ENCODE results near the gene ARID4B. TPM values are rescaled to one million over a fixed set of nuclear protein-coding genes. Genes with fewer than 3 reads are reported as not detected.

ARID4B gene
- total and polyA plus RNA-seq, 2 donors (not counting 3 experiments of a cell fraction or from before 2014, with no cell fraction given): 6.7 to 40.7 TPM

GRCh38 chr1:235138821-235139220, 189.2 kb downstream of the ARID4B start:
- no peaks in the 10 kb centered on the region for H3K27me3 ChIP-seq (ENCODE audit: control insufficient read depth in 2 of 2, insufficient read depth in 2 of 2, low read length in 2 of 2)
- TF ChIP-seq FOS (IDR thresholded peaks at IDR 0.05; ENCODE audit: borderline replicate concordance, insufficient read depth, low read length) (no peak), EZH2 (IDR thresholded peaks at IDR 0.05; ENCODE audit: borderline replicate concordance, low read depth, low read length, severe bottlenecking) (no peak), MAX (IDR thresholded peaks at IDR 0.05; ENCODE audit: insufficient read depth, insufficient read length) (no peak), POLR2AphosphoS5 (IDR thresholded peaks at IDR 0.05; ENCODE audit: insufficient read depth, low read depth, low read length) (no peak), GATA2 (IDR thresholded peaks at IDR 0.05; ENCODE audit: insufficient read depth, insufficient read length, low read depth, low read length) (no peak), MYC (IDR thresholded peaks at IDR 0.05; ENCODE audit: low read depth, low read length) (no peak), JUN (IDR thresholded peaks at IDR 0.05; ENCODE audit: borderline replicate concordance, insufficient read depth, insufficient read length, low read depth) (no peak), POLR2A (IDR thresholded peaks at IDR 0.05; ENCODE audit: low read depth, low read length) (no peak), CTCF (IDR thresholded peaks at IDR 0.05; ENCODE audit: extremely low read depth in 1 of 2, insufficient read depth in 1 of 2, low read depth in 1 of 2, low read length in 2 of 2) (no peak)
- no peak overlapping the region for H3K4me2 ChIP-seq (ENCODE audit: insufficient read depth, low read length)
- ChIA-PET POLR2A (no interaction called here), CTCF (interaction anchor here (1.0 to 1.3 kb wide), 2 partner anchors 17 kb away, joined by 3 read pairs; no protein-coding TSS in a partner anchor)
- no peaks in the 10 kb centered on the region for H4K20me1 ChIP-seq (replicated peaks; ENCODE audit: control insufficient read depth, extremely low read depth, insufficient read depth, low read length)
- no peaks in the 10 kb centered on the region for H3K9me1 ChIP-seq (replicated peaks; ENCODE audit: control insufficient read depth, extremely low read depth, insufficient read depth, low read length)
- H3K27ac ChIP-seq (ENCODE audit: insufficient read depth, low read depth, low read length): no peak overlapping the region
- no peaks in the 10 kb centered on the region for H3K9me3 ChIP-seq (replicated peaks; ENCODE audit: control insufficient read depth, insufficient read depth, low read length)
- no peaks in the 10 kb centered on the region for H3K4me1 ChIP-seq (ENCODE audit: control insufficient read depth, extremely low read depth, insufficient read depth, low read length)
- H2AFZ ChIP-seq (ENCODE audit: low read depth, low read length): no peak overlapping the region
- H3K36me3 ChIP-seq (ENCODE audit: control insufficient read depth in 2 of 2, extremely low read depth in 1 of 2, insufficient read depth in 2 of 2, low read length in 2 of 2): peaks cover 24 to 31% of the 10 kb centered on the region in 2 experiments
- dilution Hi-C loops (cut with MboI; ENCODE audit: extremely low pct_ligation_motif_present, low sequenced_read_pairs) (no loop called here), intact Hi-C loops (cut with micrococcal nuclease) (no loop called here)
- BruUV-seq (replicated peaks): no TSS peak
- DNase-seq (ENCODE audit: low read depth, low spot score): no peak
- no peak overlapping the region for H3K4me3 ChIP-seq (replicated peaks in 1 of 3; ENCODE audit: insufficient read depth in 1 of 3, low read depth in 1 of 3, low read length in 3 of 3)
- FAIRE-seq: no peak
- no peaks in the 10 kb centered on the region for H3K79me2 ChIP-seq (ENCODE audit: control insufficient read depth, insufficient read depth, low read length)
- no peak overlapping the region for H3K9ac ChIP-seq (replicated peaks; ENCODE audit: extremely low read depth, insufficient read depth, low read length)
